ENCODE measurements around the gene DBNL. TPM values are rescaled to one million over a fixed set of nuclear protein-coding genes. Genes with fewer than 3 reads are reported as not detected.

Gene DBNL
- total and polyA plus RNA-seq, 2 of the 13 experiments (the other 11 are each of a cell fraction or from before 2014, with no cell fraction given): 20.8 to 35.1 TPM

GRCh38 chr7:44044315-44045225, at the start of gene DBNL (continued):
- TF ChIP-seq ZNF17 (CRISPR knock-in tag; IDR thresholded peaks at IDR 0.05) (no peak), KDM2A (CRISPR knock-in tag; IDR thresholded peaks at IDR 0.05; ENCODE audit: borderline replicate concordance, low read depth) (peak; percentile 75), ZBTB10 (CRISPR knock-in tag; IDR thresholded peaks at IDR 0.05; ENCODE audit: borderline replicate concordance) (no peak), PHF5A (CRISPR knock-in tag; IDR thresholded peaks at IDR 0.05; ENCODE audit: low read depth, unreplicated experiment) (no peak), ZNF121 (CRISPR knock-in tag; IDR thresholded peaks at IDR 0.05) (peak; percentile 87), ZBTB38 (CRISPR knock-in tag; IDR thresholded peaks at IDR 0.05) (peak; percentile 71; the same call in 1 of the 2 replicates), NRL (CRISPR knock-in tag; IDR thresholded peaks at IDR 0.05; ENCODE audit: borderline replicate concordance) (peak; percentile 78; the same call in 1 of the 2 replicates), ZNF274 (CRISPR knock-in tag; IDR thresholded peaks at IDR 0.05) (peak; percentile 69), ZNF512 (CRISPR knock-in tag; IDR thresholded peaks at IDR 0.05) (no peak), NBN (conservative IDR thresholded peaks at IDR 0.05) (no peak), HES4 (CRISPR knock-in tag; IDR thresholded peaks at IDR 0.05; ENCODE audit: borderline replicate concordance) (peak; percentile 58), REXO4 (CRISPR knock-in tag; IDR thresholded peaks at IDR 0.05; ENCODE audit: borderline replicate concordance) (no peak), KMT2B (CRISPR knock-in tag; IDR thresholded peaks at IDR 0.05) (peak; percentile 84), ZNF124 (CRISPR knock-in tag; IDR thresholded peaks at IDR 0.05) (no peak; the same call in 1 of the 2 replicates), YEATS4 (CRISPR knock-in tag; IDR thresholded peaks at IDR 0.05; ENCODE audit: borderline replicate concordance) (peak; percentile 74), BATF2 (CRISPR knock-in tag; IDR thresholded peaks at IDR 0.05) (0 out of 2 replicates have a peak, but pooled peaks have one; percentile 20), ZNF816 (CRISPR knock-in tag; IDR thresholded peaks at IDR 0.05; ENCODE audit: borderline replicate concordance) (no peak), ZNF644 (CRISPR knock-in tag; IDR thresholded peaks at IDR 0.05; ENCODE audit: low read depth) (no peak), ZNF883 (CRISPR knock-in tag; IDR thresholded peaks at IDR 0.05; ENCODE audit: not compliant biosample characterization) (peak; percentile 88), ZNF160 (CRISPR knock-in tag; IDR thresholded peaks at IDR 0.05) (peak; percentile 74; the same call in 1 of the 2 replicates), ATF1 (CRISPR knock-in tag; IDR thresholded peaks at IDR 0.05) (no peak), ZNF720 (CRISPR knock-in tag; IDR thresholded peaks at IDR 0.05) (no peak), HHEX (CRISPR knock-in tag; IDR thresholded peaks at IDR 0.05) (no peak), TFDP2 (CRISPR knock-in tag; IDR thresholded peaks at IDR 0.05) (peak; percentile 63; the same call in 1 of the 2 replicates), ZNF138 (CRISPR knock-in tag; IDR thresholded peaks at IDR 0.05; ENCODE audit: low read depth) (peak; percentile 92)
